Embryonic facial prominence (tissue), 1 donor: ENCODE measurements around the gene TAS2R42.

Experiments
- DNase-seq: peaks from one replicate; pipeline ENCODE4 v3.0.0-alpha.2; 2016; ENCODE audit errors: extremely low spot score

Gene TAS2R42

DNA sequence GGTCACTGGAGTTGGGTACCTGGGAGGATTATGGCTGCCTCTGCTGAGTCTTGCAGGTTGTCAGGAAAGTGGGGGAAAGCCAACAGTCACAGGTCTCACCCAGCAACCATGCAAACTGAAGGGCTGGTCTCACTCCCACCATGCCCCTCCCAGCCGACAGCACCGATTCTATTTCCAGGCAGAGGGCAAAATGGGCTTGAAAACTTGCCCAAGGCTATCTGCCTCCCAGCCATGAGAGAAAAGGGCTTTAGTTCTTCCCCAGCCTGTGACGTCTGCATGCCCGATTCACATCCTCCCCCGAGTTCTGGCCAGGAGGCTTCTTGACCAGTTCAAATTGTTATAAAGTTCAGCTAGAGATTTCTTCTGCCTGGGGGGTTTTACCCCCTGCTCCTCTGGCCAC is 42.4 kb downstream of the TAS2R42 start:
- DNase-seq, result no peak

DNA sequence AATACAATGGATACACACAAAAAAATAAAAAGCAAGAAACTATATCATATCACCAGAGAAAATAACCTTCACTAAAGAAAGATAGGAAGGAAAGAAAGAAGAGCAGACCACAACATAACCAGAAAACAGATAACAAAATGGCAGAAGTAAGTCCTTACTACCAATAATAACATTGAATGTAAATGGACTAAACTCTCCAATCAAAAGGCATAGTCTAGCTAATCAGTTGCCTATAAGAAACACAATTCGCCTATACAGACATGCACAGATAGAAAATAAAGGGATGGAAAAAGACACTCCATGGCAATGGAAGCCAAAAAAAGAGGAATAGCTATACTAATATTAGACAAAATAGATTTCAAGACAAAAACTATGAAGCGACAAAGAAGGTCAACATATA is 43.4 kb downstream of the TAS2R42 start:
- no peak for DNase-seq

DNA sequence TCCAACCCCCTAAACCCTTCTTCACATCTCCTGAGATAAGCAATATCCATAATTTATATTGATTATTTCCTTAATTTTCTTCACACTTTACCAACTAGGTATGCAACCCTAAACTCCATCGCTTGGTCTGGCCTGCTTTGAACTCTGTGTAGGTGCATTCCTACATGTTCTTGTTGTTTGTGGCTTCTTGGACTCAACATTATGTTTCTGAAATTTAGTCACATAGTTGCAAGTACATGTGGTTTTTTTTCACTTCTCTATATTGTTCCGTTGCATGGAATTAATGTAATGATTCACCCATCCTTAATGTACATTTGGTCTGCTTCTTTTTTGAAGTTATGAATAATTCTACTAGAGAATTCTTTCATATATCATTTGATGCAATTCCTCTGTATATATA is 50.7 kb downstream of the TAS2R42 start:
- DNase-seq, result no peak
